ENCODE results near the gene GPLD1.
"Not testable (repeated sequence)": the region's sequence is repeated elsewhere in the genome, so short reads cannot be mapped to it uniquely, and the experiment has no call there.

GPLD1 gene

DNA sequence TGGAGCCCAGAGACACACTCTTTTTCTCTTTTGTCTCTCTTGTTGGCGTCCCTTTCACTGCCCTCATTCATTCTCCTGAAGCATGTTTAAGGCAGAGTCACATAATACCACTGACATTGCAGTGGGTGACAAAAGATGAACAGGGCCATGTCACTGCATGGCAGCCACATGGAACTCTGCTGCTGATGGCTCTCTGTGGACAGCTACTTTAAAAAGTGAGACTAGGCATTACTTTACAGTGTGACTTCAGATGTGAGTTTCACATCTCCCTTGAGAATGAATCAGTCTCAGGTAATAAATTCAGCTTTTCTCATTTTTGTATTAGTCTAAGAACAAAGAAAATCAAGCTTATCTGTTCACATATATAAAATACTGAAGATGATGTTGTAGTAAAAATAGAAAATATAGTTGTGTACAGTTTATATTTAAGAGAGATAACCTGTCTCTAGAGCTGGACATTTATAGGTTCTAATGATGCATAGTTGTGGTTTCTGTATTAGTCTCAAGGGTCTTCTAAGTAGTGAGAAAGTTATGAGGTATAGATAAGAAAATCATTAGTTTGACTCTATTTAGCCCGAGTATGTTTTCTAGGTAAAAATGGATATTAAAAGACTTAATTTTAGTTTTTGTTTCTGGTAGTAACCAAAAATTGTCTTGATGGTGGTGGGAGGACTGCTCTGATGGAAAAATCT, 80.5 kb downstream of the GPLD1 start:
- DNase-seq, result no peak

GRCh38 chr6:24405262-24405661, 84.1 kb downstream of the GPLD1 start:
- DNase-seq, result no peak

GRCh38 chr6:24403501-24403824, 85.9 kb downstream of the GPLD1 start:
- DNase-seq, result peak; percentile 6

DNA sequence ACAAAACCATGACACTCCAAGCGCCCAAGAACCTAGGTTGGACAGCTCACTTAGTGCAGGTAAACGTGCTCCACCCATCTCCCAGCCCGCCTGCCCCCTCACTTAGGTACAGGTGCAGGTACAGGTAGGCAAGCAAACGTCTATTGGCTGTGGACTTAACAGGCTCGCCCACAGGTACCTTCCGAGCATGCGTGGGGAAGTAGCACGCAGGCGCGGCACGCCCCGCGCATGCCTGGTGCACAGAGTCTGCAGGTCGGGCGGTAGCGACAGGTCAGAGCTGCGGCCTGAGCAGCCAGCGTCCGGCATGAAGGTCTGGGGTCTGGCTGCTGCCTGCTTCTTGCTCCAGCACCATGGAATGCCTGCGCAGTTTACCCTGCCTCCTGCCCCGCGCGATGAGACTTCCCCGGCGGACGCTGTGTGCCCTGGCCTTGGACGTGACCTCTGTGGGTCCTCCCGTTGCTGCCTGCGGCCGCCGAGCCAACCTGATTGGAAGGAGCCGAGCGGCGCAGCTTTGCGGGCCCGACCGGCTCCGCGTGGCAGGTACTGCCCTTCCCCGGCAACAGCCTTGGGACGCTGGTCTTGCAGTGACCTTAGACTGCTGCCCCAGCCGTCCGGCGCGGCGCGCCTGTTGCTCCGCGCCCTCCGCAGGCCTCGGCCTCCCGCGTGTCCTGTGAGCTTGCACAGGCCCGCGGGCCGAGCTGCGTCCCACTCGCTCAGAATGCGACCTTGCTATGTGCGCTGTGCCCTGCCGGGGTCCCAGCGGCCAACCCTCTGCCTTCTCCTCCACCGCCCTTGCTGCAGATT, 86.5 kb downstream of the GPLD1 start, which contains the start of gene MRS2:
Gene MRS2, plus strand, starts transcription at position 240 of the 804 bp plus-strand sequence. Its CDS starts 111 bp downstream, at position 351.
- peak; percentile 17 for DNase-seq

DNA sequence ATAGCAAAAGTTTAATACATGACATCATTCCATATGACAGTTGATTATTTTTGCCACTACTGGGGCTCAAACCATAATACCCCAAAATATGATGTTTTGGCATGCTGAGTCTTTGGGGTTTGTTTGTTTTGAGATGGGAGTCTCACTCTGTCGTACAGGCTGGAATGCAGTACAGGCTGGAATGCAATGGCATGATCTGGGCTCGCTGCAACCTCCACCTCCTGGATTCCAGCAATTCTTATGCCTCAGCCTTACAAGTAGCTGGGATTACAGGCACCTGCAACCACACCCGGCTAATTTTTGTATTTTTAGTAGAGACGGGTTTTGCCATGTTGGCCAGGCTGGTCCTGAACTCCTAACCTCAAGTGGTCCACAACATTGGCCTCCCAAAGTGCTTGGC, 87.9 kb downstream of the GPLD1 start:
- no peak for DNase-seq

DNA sequence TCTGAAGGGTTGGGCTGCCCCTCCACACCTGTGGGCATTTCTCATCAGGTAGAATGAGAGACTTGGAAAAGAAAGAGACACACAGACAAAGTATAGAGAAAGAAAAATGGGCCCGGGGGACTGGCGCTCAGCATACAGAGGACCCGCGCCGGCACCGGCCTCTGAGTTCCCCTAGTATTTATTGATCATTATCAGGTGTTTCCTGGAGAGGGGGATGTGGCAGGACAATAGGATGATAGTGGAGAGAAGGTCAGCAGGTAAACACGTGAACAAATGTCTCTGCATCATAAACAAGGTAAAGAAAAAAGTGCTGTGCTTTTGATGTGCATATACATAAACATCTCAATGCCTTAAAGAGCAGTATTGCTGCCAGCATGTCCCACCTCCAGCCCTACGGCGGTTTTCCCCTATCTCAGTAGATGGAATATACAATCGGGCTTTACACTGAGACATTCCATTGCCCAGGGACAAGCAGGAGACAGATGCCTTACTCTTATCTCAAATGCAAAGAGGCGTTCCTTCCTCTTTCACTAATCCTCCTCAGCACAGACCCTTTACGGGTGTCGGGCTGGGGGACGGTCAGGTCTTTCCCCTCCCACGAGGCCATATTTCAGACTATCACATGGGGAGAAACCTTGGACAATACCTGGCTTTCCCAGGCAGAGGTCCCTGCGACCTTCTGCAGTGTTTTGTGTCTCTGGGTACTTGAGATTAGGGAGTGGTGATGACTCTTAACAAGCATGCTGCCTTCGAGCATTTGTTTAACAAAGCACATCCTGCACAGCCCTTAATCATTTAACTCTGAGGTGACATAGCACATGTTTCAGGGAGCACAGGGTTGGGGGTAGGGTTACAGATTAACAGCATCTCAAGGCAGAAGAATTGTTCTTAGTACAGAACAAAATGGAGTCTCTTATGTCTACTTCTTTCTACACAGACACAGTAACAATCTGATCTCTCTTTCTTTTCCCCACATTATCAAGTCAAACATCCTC, 89.0 kb downstream of the GPLD1 start:
- DNase-seq, result not testable (repeated sequence)

- DNase-seq, result no peak
These were observed 91.7 kb downstream of the GPLD1 start for GRCh38 chr6:24397631-24398030.

GRCh38 chr6:24396824-24397223, 92.6 kb downstream of the GPLD1 start:
- DNase-seq, result no peak

GRCh38 chr6:24394780-24395437, 94.5 kb downstream of the GPLD1 start:
- no peak for DNase-seq

DNA sequence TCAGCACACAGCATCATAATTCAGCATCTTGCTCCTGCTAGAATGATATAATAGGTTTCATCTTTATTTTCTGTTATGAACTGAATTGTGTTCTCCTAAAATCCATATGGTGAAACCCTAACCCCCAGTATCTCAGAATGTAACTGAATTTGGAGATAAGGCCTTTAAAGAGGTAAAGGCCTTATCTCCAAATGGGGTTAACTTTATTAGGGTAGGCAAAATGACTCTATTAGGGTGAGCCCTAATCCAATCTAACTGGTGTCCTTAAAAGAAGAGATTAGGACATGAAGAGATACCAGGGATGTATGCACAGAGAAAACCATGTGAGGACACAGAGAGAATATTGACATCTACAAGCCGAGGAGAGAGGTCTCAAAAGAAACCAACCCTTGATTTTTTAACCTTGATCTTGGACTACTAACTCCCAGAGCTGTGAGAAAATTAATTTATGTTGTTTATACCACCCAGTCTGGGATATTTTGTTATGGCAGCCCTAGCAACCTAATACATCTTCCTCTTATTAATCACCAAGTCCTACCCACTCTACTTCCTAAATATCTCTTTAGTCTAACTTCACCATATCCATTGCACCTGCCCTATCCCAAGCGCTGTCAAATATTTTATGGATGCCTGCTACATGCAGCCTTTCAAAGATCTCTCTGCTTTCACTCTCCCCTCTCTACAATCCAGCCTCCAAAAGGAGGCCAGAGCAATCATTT, 95.2 kb downstream of the GPLD1 start:
- no peak for DNase-seq

DNA sequence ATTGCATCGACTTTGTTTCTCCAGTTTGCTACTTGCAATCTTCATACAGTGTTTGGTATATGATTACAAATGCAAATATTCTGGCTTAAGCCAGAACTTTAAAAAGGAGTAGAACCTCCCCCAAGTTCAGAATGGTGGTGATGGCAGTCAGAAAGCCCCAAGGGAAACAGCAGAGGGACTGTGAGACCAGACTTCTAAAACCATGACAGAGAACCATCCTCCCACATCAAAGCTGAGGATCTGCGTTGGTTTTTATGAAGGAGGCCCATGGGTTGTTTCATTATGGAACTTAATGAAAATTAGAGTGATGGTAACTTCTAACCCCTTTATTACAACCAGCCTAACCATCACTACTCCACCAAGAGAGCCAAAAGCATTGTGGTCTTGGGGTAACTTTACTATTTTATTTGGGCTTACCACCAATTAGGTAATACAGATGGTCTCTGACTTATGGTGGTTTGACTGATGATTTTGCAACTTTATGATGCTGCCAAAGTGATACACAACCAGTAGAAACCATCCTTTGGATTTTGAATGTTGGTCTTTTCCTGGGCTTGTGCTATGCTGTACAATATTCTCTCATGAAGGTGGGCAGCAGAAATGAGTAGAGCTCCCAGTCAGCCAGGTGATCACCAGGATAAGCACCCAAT, 97.5 kb downstream of the GPLD1 start:
- no peak for DNase-seq

DNA sequence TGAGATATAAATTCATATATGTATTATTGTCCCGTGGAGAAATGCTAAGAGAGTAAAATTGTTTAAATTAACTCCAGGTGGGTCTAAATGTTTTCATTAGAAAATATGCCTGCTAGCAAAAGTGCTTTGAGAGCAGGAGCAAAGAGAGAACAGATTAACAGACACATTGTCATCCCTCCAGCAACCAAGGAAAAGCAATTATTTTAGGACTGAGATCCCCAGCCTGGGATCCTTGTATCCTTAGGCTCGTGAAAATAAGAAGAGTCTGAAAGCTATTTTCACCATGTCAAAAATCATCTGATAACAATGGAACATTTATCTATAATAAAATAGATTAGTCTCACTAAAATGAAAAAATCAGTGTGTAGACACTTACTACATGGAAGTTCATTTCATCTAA, 98.2 kb downstream of the GPLD1 start:
- no peak for DNase-seq

DNA sequence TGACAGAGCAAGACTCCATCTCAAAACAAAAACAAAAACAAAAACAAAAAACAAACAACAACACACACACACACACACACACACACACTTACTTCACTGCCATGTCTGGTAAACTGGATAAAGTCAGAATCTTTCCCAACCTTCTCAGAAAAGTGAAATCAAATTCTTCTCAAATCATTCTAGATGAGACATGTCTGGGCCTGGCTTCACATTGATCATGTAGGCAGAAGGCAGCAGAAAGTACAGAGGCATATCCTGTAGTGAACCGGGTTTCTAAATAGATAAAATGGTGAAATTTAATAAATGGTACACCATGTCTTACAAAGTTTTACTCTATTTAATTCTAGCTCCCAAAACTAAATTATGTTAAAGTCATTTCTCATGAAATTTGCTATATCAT, 101.6 kb downstream of the GPLD1 start:
- DNase-seq, result no peak

- no peak for DNase-seq
These were observed 103.7 kb downstream of the GPLD1 start for GRCh38 chr6:24385536-24386269.

DNA sequence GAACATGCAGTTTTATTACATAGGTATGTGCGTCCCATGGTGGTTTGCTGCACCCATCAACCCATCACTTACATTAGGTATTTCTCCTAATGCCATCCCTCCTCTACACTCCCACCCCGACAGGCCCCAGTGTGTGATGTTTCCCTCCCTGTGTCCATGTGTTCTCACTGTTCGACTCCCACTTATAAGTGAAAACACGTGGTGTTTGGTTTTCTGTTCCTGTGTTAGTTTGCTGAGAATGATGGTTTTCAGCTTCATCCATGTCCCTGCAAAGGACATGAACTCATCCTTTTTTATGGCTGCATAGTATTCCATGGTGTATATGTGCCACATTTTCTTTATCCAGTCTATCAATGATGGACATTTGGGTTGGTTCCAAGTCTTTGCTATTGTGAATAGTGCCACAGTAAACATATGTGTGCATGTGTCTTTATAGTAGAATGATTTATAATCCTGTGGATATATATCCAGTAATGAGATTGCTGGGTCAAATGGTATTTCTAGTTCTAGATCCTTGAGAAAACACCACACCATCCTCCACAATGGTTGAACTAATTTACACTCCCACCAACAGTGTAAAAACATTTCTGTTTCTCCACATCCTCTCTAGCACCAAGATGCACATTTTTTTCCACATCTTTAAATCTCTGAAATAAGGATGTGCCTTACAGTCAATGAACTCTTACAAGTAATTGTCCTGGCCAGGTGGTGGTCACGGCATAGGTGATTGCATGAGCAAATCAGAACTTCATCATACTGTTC, 104.8 kb downstream of the GPLD1 start:
- DNase-seq, result not testable (repeated sequence)

DNA sequence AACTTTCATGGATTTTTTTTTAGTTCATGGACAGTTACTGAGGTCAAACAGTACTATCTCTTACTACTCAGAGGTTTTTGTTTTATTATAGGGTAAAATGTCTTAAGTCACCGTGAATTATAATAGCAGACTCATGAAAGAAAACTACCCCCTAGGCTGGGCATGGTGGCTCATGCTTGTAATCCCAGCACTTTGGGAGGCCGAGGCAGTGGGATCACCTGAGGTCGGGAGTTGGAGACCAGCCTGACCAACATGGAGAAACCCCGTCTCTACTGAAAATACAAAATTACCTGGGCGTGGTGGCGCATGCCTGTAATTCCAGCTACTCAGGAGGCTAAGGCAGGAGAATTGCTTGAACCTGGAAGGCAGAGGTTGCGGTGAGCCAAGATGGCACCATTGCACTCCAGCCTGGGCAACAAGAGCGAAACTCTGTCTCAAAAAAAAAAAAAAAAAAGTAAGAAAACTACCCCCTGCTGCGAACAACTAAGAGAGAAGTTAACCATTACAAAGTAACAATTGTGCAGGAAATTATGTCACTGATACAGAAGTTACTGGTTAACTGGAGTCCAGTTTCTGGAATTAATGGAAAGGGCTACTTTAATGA, 106.4 kb downstream of the GPLD1 start:
- not testable (repeated sequence) for DNase-seq

DNA sequence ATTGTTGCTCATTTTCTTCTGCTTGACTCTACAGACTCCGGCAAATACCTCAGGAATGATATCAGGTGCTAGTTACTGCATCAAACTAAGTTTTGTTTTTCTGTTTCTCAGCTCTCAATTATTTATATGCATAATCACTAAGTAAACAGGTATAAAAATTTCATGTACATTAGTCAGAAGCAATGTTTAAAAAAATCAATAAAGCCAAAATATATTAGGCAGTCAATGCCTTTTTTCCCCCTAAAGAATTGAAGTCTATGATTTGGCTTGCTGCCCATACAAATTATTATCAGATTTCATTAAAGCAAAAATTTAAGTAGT, 107.2 kb downstream of the GPLD1 start:
- DNase-seq, result no peak

- DNase-seq, result no peak
These were observed 107.7 kb downstream of the GPLD1 start for GRCh38 chr6:24381476-24382219.

Data from NCI-H524 treated with DMSO at 0.1 percent for 48 hours (cell line).